Activated CD8-positive, alpha-beta memory T cell treated with anti-CD3 and anti-CD28 coated beads for 24 hours (primary cell): ENCODE data around the gene CBR1.
"Not testable (repeated sequence)": the region's sequence is repeated elsewhere in the genome, so short reads cannot be mapped to it uniquely, and the experiment has no call there.

Experiments used
- DNase-seq: peaks from one replicate; pipeline ENCODE4 v3.0.0-alpha.2; 2020

CBR1 gene

GRCh38 chr21:36082237-36082664 is 12.4 kb downstream of the CBR1 start:
- DNase-seq: no peak

- no peak for DNase-seq
These were observed 17.7 kb downstream of the CBR1 start for GRCh38 chr21:36087362-36088138.

- no peak for DNase-seq
These were observed 20.1 kb downstream of the CBR1 start for GRCh38 chr21:36089946-36090345.

GRCh38 chr21:36092681-36093080 is 22.9 kb downstream of the CBR1 start:
- no peak for DNase-seq

- DNase-seq: no peak
These were observed 23.7 kb downstream of the CBR1 start for GRCh38 chr21:36093512-36093911.

GRCh38 chr21:36096398-36097290 is 26.8 kb downstream of the CBR1 start:
- DNase-seq: no peak

GRCh38 chr21:36097427-36098181 is 27.8 kb downstream of the CBR1 start:
- no peak for DNase-seq

- DNase-seq: no peak
These were observed 28.3 kb downstream of the CBR1 start for GRCh38 chr21:36098182-36098532.

GRCh38 chr21:36099000-36099399 is 29.2 kb downstream of the CBR1 start:
- DNase-seq: no peak

GRCh38 chr21:36099695-36100211 is 29.9 kb downstream of the CBR1 start:
- DNase-seq: not testable (repeated sequence)

GRCh38 chr21:36100971-36101641 is 31.3 kb downstream of the CBR1 start:
- DNase-seq: no peak

GRCh38 chr21:36103434-36103833 is 33.6 kb downstream of the CBR1 start:
- no peak for DNase-seq

GRCh38 chr21:36104317-36105300 is 34.8 kb downstream of the CBR1 start:
- DNase-seq: peak; percentile 82

GRCh38 chr21:36105327-36105842 is 35.6 kb downstream of the CBR1 start:
- no peak for DNase-seq

GRCh38 chr21:36109868-36110267 is 40.0 kb downstream of the CBR1 start:
- DNase-seq: no peak

- DNase-seq: no peak
These were observed 41.4 kb downstream of the CBR1 start for GRCh38 chr21:36111238-36111637.

- DNase-seq: no peak
These were observed 44.0 kb downstream of the CBR1 start for GRCh38 chr21:36113647-36114428.

GRCh38 chr21:36115138-36115730 is 45.4 kb downstream of the CBR1 start:
- no peak for DNase-seq

GRCh38 chr21:36117286-36117741 is 47.5 kb downstream of the CBR1 start:
- no peak for DNase-seq
